WERI-Rb-1 (cell line): ENCODE measurements around the gene SIGLEC9.

Source experiments
- DNase-seq: peaks from one replicate; pipeline ENCODE4 v3.0.0-alpha.2; 2020
- H3K27ac ChIP-seq: fragments of 250-450 bp; sonication (Bioruptor Pico); 2 replicates; pipeline ENCODE4 v1.5.1; 2020; ENCODE audit warnings: mild to moderate bottlenecking, moderate library complexity
- H3K27me3 ChIP-seq: fragments of 250-450 bp; sonication (Bioruptor Pico); 2 replicates; pipeline ENCODE4 v1.5.1; 2021; ENCODE audit warnings: mild to moderate bottlenecking, low read depth, moderate library complexity; ENCODE audit not compliant: insufficient read depth, severe bottlenecking
- H3K36me3 ChIP-seq: fragments of 250-450 bp; sonication (Bioruptor Pico); 2 replicates; pipeline ENCODE4 v1.5.1; 2020; ENCODE audit warnings: mild to moderate bottlenecking, moderate library complexity
- H3K4me3 ChIP-seq: 2 replicates; pipeline ENCODE4 v1.5.1; 2011; ENCODE audit warnings: low read depth, mild to moderate bottlenecking, control low read depth, low read length
- H3K9me3 ChIP-seq: fragments of 250-450 bp; sonication (Bioruptor Pico); 2 replicates; pipeline ENCODE4 v1.5.1; 2021; ENCODE audit warnings: mild to moderate bottlenecking, moderate library complexity; ENCODE audit not compliant: severe bottlenecking
- CTCF ChIP-seq: IDR thresholded peaks from 2 replicates; pipeline ENCODE4 v1.5.1; 2011; ENCODE audit warnings: low read depth, mild to moderate bottlenecking, control low read depth, inconsistent platforms, low read length

Gene SIGLEC9

GRCh38 chr19:51159656-51160055, 35.0 kb downstream of the SIGLEC9 start:
- no peak overlapping the region for H3K27ac ChIP-seq
- no peak for DNase-seq
- no peak for TF ChIP-seq CTCF
- no peak overlapping the region for H3K4me3 ChIP-seq
- H3K36me3 ChIP-seq, result no peaks in the 10 kb centered on the region
- H3K27me3 ChIP-seq, result peaks cover 89% of the 10 kb centered on the region
- no peaks in the 10 kb centered on the region for H3K9me3 ChIP-seq

- H3K9me3 ChIP-seq, result no peaks in the 10 kb centered on the region
- DNase-seq, result no peak
- H3K4me3 ChIP-seq, result no peak overlapping the region
- TF ChIP-seq CTCF, result no peak
- H3K27ac ChIP-seq, result no peak overlapping the region
- peaks cover 91% of the 10 kb centered on the region for H3K27me3 ChIP-seq
- H3K36me3 ChIP-seq, result no peaks in the 10 kb centered on the region
These were observed 36.6 kb downstream of the SIGLEC9 start for GRCh38 chr19:51161266-51161665.

- H3K36me3 ChIP-seq, result no peaks in the 10 kb centered on the region
- H3K27ac ChIP-seq, result no peak overlapping the region
- no peak overlapping the region for H3K4me3 ChIP-seq
- TF ChIP-seq CTCF, result no peak
- H3K9me3 ChIP-seq, result no peaks in the 10 kb centered on the region
- peaks cover 92% of the 10 kb centered on the region for H3K27me3 ChIP-seq
- DNase-seq, result no peak
These were observed 37.3 kb downstream of the SIGLEC9 start for GRCh38 chr19:51161867-51162496.

- no peak for DNase-seq
These were observed 38.6 kb downstream of the SIGLEC9 start for GRCh38 chr19:51163257-51163656.

GRCh38 chr19:51164215-51164614, 39.5 kb downstream of the SIGLEC9 start:
- no peak for DNase-seq
- no peaks in the 10 kb centered on the region for H3K9me3 ChIP-seq
- H3K36me3 ChIP-seq, result no peaks in the 10 kb centered on the region
- H3K4me3 ChIP-seq, result no peak overlapping the region
- TF ChIP-seq CTCF, result no peak
- no peak overlapping the region for H3K27ac ChIP-seq
- peaks cover 96% of the 10 kb centered on the region for H3K27me3 ChIP-seq

More at GRCh38 chr19:51163257-51163656, 38.6 kb downstream of the SIGLEC9 start:
- no peak for TF ChIP-seq CTCF
- Histone ChIP-seq H3K27ac (no peak overlapping the region), H3K27me3 (peaks cover 95% of the 10 kb centered on the region), H3K36me3 (no peaks in the 10 kb centered on the region), H3K9me3 (no peaks in the 10 kb centered on the region), H3K4me3 (no peak overlapping the region)

GRCh38 chr19:51166846-51167490, 42.3 kb downstream of the SIGLEC9 start:
- Histone ChIP-seq H3K27me3 (peaks cover 93% of the 10 kb centered on the region), H3K36me3 (no peaks in the 10 kb centered on the region), H3K27ac (no peak overlapping the region), H3K9me3 (no peaks in the 10 kb centered on the region), H3K4me3 (no peak overlapping the region)
- no peak for DNase-seq
- TF ChIP-seq CTCF, result no peak
